Uterus (tissue), 4 donors: ENCODE data around the gene AK5. TPM values are rescaled to one million over a fixed set of nuclear protein-coding genes. Genes with fewer than 3 reads are reported as not detected.
"Not testable (repeated sequence)": the region's sequence is repeated elsewhere in the genome, so short reads cannot be mapped to it uniquely, and the experiment has no call there.

Experiments used
- DNase-seq, 2 donors: peaks; one replicate each; pipeline ENCODE4 v3.0.0-alpha.2; 2019 to 2020
- H3K27ac ChIP-seq, 2 donors: fragments of 200-600 bp; sonication (generic); 1 replicate in 1 of 2; 2 replicates in 1 of 2; pipeline ENCODE4 v1.5.1; 2016 to 2018
- H3K27me3 ChIP-seq, 2 donors: fragments of 200-600 bp; sonication (generic); one replicate each; pipeline ENCODE4 v1.5.1; 2018 to 2019; ENCODE audit warnings: control low read depth in 1 of 2
- H3K36me3 ChIP-seq, 2 donors: fragments of 200-600 bp; sonication (generic); one replicate each; pipeline ENCODE4 v1.5.1; 2019; ENCODE audit warnings: control low read depth in 1 of 2
- H3K4me1 ChIP-seq, 2 donors: fragments of 200-600 bp; sonication (generic); one replicate each; pipeline ENCODE4 v1.5.1; 2018 to 2019; ENCODE audit warnings: control low read depth in 1 of 2
- H3K4me3 ChIP-seq, 2 donors: fragments of 200-600 bp; sonication (generic); 1 replicate in 1 of 2; 2 replicates in 1 of 2; pipeline ENCODE4 v1.5.1; 2018 to 2019; ENCODE audit warnings: mild to moderate bottlenecking in 1 of 2
- H3K9me3 ChIP-seq, 2 donors: fragments of 200-600 bp; sonication (generic); one replicate each; pipeline ENCODE4 v1.5.1; 2019; ENCODE audit warnings: control low read depth in 1 of 2
- POLR2A ChIP-seq, 2 donors: fragments of 450-650 bp; IDR thresholded peaks; one replicate each; pipeline ENCODE4 v1.6.1; 2016; ENCODE audit warnings: antibody characterized with exemption in 2 of 2, mild to moderate bottlenecking in 1 of 2, moderate library complexity in 1 of 2
- intact Hi-C: fragments of 100-400 bp; cut with DNase I; formaldehyde crosslinking; loops from one replicate; pipeline ENCODE4 v1.15.1; 2023; ENCODE audit warnings: low total_unique reads
- total RNA-seq, 4 donors: library from RNA; depleted of rRNA in 3 of 4; stranded (reverse); fragments of >200 nt in 3 of 4; gene quantifications; one replicate each; pipeline versions ENCODE4 v1.1.0 to v1.2.4, GENCODE V29; 2014 to 2023
- TF ChIP-seq, protein P1 (sequence below), 4 experiments: fragments of 200-600 bp in 2 of 4; fragments of 450-650 bp in 2 of 4; sonication (generic) in 2 of 4; IDR thresholded peaks; one replicate each; pipeline ENCODE4 v1.5.1; 2016 to 2019; ENCODE audit warnings: antibody characterized with exemption in 4 of 4, mild to moderate bottlenecking in 2 of 4, moderate library complexity in 1 of 4
- donor health status: DM: yes; HTN: yes; CAD: no.

Gene AK5
- total RNA-seq, 4 donors from 2014 or later: 0.88 to 4.6 TPM; not detected in 2

DNA sequence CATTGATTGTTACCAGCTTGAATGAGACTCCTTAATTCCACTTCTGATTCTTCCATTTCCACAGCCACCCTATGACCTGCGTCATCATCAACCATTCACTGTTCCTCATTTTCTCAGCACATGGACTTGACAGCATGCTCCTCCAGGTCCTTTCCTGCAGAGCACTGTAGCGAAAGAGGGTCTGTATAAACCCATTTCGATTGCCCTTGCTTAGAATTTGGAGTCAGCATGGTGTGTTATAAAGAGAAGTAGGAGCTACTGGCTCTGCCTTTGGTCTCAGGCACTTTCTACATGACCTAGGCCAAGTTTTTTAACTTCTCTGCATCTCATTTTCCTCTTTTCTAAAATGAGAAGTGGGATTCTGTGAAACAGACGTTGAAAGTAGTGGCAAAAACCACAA is 133.8 kb downstream of the AK5 start:
- no peak for TF ChIP-seq POLR2A (IDR thresholded peaks at IDR 0.05)
- TF ChIP-seq, protein P1, sequence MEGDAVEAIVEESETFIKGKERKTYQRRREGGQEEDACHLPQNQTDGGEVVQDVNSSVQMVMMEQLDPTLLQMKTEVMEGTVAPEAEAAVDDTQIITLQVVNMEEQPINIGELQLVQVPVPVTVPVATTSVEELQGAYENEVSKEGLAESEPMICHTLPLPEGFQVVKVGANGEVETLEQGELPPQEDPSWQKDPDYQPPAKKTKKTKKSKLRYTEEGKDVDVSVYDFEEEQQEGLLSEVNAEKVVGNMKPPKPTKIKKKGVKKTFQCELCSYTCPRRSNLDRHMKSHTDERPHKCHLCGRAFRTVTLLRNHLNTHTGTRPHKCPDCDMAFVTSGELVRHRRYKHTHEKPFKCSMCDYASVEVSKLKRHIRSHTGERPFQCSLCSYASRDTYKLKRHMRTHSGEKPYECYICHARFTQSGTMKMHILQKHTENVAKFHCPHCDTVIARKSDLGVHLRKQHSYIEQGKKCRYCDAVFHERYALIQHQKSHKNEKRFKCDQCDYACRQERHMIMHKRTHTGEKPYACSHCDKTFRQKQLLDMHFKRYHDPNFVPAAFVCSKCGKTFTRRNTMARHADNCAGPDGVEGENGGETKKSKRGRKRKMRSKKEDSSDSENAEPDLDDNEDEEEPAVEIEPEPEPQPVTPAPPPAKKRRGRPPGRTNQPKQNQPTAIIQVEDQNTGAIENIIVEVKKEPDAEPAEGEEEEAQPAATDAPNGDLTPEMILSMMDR (IDR thresholded peaks at IDR 0.05): no peak
- DNase-seq: no peak
- H3K27me3 ChIP-seq: no peaks in the 10 kb centered on the region
- H3K9me3 ChIP-seq: no peaks in the 10 kb centered on the region
- no peaks in the 10 kb centered on the region for H3K36me3 ChIP-seq
- intact Hi-C loops: no loop called here
- H3K27ac ChIP-seq: no peak overlapping the region
- H3K4me1 ChIP-seq: no peaks in the 10 kb centered on the region
- no peak overlapping the region for H3K4me3 ChIP-seq

DNA sequence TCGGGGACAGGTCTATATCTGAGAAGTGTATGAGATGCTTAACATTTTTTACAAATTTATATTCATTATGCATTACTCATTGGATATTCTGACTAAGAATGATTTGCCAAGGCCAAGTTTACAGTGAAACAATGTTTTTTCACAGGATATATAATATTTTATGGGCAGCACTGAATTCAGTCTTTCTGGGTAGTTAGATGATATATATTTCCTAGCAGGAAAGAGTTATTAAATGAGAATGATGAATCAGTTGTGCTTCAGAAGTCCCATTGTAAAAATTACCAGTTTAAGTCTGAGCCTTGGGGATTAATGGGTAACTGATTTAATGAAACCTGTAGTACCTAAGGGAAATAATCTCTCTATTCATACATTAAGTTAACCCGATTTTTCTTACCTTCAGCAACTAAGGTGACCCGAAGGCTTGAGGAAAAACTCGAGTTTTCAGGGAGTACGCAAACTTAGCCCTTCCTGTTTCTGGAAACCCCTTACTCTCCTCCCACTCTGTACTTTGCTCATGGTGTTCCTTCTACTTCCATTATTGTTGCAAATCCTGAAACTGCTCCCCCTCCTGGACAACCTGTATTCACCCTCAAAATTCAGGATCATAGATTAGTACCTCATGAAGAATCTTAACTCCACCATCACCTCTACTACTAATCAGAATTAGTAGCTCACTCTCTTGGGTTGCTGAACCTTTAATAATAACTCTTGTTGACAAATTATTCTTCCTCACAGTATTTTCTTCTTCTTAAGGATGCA is 135.1 kb downstream of the AK5 start:
- intact Hi-C loops: no loop called here

DNA sequence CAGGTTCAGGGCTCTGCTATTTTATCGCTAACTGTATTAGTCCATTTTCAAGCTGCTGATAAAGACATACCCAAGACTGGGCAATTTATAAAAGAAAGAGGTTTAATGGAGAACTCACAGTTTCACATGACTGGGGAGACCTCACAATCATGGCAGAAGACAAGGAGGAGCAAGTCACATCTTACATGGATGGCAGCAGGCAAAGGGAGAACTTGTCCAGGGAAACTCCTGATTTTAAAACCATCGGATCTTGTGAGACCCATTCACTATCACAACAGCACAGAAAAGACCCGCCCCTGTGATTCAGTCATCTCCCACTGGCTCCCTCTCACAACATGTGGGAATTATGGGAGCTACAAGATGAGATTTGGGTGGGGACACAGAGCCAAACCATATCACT is 136.2 kb downstream of the AK5 start:
- DNase-seq, H3K4me1 ChIP-seq, H3K27me3 ChIP-seq, H3K9me3 ChIP-seq, H3K4me3 ChIP-seq, H3K27ac ChIP-seq, H3K36me3 ChIP-seq, intact Hi-C loops: not testable (repeated sequence)

More for the DNA sequence above, 135.1 kb downstream of the AK5 start:
- Histone ChIP-seq H3K9me3 (no peaks in the 10 kb centered on the region), H3K4me1 (no peaks in the 10 kb centered on the region), H3K36me3 (no peaks in the 10 kb centered on the region), H3K27ac (no peak overlapping the region), H3K4me3 (no peak overlapping the region), H3K27me3 (no peaks in the 10 kb centered on the region)
- TF ChIP-seq, protein P1 (IDR thresholded peaks at IDR 0.05): no peak
- TF ChIP-seq POLR2A (IDR thresholded peaks at IDR 0.05): no peak
- DNase-seq: no peak

GRCh38 chr1:77421504-77422233 is 139.8 kb downstream of the AK5 start:
- no peak for DNase-seq
- Histone ChIP-seq H3K36me3 (no peaks in the 10 kb centered on the region), H3K9me3 (no peaks in the 10 kb centered on the region), H3K27me3 (no peaks in the 10 kb centered on the region), H3K27ac (no peak overlapping the region), H3K4me1 (no peaks in the 10 kb centered on the region), H3K4me3 (no peak overlapping the region)
- intact Hi-C loops: no loop called here
- TF ChIP-seq, protein P1 (IDR thresholded peaks at IDR 0.05): no peak
- TF ChIP-seq POLR2A (IDR thresholded peaks at IDR 0.05): no peak

DNA sequence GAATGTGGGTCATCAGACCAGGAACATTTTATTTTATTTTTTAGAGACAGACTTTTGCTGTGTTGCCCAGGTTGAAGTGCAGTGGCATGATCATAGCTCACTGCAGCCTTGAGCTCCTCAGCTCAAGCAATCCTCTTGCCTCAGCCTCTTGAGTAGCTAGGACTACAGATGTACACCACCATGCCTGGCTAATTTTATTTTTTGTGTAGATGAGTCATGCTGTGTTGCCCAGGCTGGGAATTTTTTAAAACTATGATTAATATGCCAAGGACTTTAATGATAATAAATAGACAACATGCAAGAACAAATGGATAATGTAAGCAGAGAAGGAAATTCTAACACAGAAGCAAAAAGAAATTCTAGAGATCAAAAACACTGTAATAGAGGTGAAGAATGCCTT is 142.4 kb downstream of the AK5 start:
- intact Hi-C loops: no loop called here

More for the DNA sequence above, 142.4 kb downstream of the AK5 start:
- H3K4me1 ChIP-seq: no peaks in the 10 kb centered on the region
- H3K27ac ChIP-seq: no peak overlapping the region
- no peaks in the 10 kb centered on the region for H3K9me3 ChIP-seq
- TF ChIP-seq POLR2A (IDR thresholded peaks at IDR 0.05): no peak
- TF ChIP-seq, protein P1 (IDR thresholded peaks at IDR 0.05): no peak
- no peaks in the 10 kb centered on the region for H3K36me3 ChIP-seq
- no peak overlapping the region for H3K4me3 ChIP-seq
- no peak for DNase-seq
- H3K27me3 ChIP-seq: no peaks in the 10 kb centered on the region
